Lower leg skin (tissue), 4 donors: ENCODE results near the gene NTN3. TPM values are rescaled to one million over a fixed set of nuclear protein-coding genes. Genes with fewer than 3 reads are reported as not detected.

Source experiments
- DNase-seq, 2 donors: peaks; one replicate each; pipeline ENCODE4 v3.0.0-alpha.2; 2019; ENCODE audit warnings: low spot score in 2 of 2
- H3K4me3 ChIP-seq: fragments of 200-600 bp; sonication (generic); 2 replicates; pipeline ENCODE4 v1.5.1; 2017; ENCODE audit warnings: mild to moderate bottlenecking, low read depth; ENCODE audit not compliant: poor library complexity, severe bottlenecking
- CTCF ChIP-seq, 3 donors: fragments of 450-650 bp; IDR thresholded peaks; one replicate each; pipeline ENCODE4 v1.5.1; 2016; ENCODE audit warnings: antibody characterized with exemption in 3 of 3, mild to moderate bottlenecking in 3 of 3, moderate library complexity in 2 of 3
- POLR2A ChIP-seq, 2 donors: fragments of 450-650 bp; IDR thresholded peaks; one replicate each; pipeline ENCODE4 v1.6.1; 2016 to 2017; ENCODE audit warnings: antibody characterized with exemption in 2 of 2, mild to moderate bottlenecking in 1 of 2, moderate library complexity in 1 of 2
- WGBS, 2 donors: methylation state at CpG; one replicate each; pipeline ENCODE4 v1.1.5; 2018; 5-methylcytosine and 5-hydroxymethylcytosine counted together
- intact Hi-C: fragments of 100-400 bp; cut with DNase I; formaldehyde crosslinking; loops from one replicate; pipeline ENCODE4 v1.15.0; 2023; ENCODE audit warnings: low total_unique reads
- total RNA-seq, 4 donors: library from RNA; depleted of rRNA; stranded (reverse); fragments of >200 nt; gene quantifications; one replicate each; pipeline ENCODE4 v1.1.0, GENCODE V29; 2016

Gene NTN3
- total RNA-seq, 4 donors from 2014 or later, result 0.45 to 0.95 TPM; not detected in 2

GRCh38 chr16:2456551-2457153, 14.4 kb upstream of the NTN3 start:
- intact Hi-C loops, result no loop called here
- WGBS, 2 donors, result 93 to 98% methylated on average over 17 to 21 of the region's 21 CpGs
- DNase-seq, result no peak
- no peak overlapping the region for H3K4me3 ChIP-seq
- no peak for TF ChIP-seq CTCF (IDR thresholded peaks at IDR 0.05)
- TF ChIP-seq POLR2A (IDR thresholded peaks at IDR 0.05), result no peak

DNA sequence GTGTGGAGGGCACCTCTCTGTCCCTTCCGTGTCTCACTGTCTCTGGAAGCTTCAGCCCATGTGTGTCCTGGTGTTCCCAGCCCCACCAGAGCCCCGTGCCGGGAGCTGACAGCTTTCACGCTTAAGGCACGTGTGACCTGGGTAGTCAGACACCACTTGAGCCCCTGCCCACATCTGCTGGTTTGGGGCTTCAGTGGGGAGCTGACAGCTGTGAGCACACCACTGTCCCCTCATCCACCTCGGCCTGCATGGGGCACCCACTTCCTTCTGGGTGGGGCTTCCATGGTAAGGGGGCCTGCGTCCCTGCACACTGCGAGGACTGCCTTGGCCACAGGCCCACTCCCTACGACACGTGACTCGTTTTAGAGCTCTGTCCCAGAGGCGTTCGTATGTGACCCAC, 13.8 kb upstream of the NTN3 start:
- WGBS, 2 donors, result 65 to 75% methylated on average over 13 of the region's 13 CpGs
- TF ChIP-seq CTCF (IDR thresholded peaks at IDR 0.05), result no peak
- no peak for TF ChIP-seq POLR2A (IDR thresholded peaks at IDR 0.05)
- intact Hi-C loops, result no loop called here
- no peak for DNase-seq
- no peak overlapping the region for H3K4me3 ChIP-seq

DNA sequence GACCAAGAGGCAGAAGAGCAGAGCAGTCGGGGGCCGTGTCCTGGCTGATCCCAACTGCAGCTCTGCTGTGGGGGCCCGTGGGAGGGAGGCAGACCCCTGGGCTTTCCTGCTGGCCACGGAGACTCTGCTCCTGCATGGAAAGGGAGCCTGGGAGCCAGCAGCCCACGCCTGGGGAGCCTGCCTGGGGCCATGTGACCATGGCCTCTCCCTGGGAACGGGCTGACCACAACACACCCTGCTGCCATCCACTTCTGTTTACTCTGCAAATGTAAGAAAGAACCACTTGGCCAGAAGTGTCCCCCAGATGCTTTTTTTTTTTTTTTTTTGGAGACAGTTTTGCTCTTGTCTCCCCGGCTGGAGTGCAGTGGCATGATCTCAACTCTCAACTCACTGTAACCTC, 13.2 kb upstream of the NTN3 start:
- no peak overlapping the region for H3K4me3 ChIP-seq
- DNase-seq, result no peak
- 75 to 86% methylated on average over 6 to 7 of the region's 7 CpGs for WGBS, 2 donors
- TF ChIP-seq CTCF (IDR thresholded peaks at IDR 0.05) (no peak), POLR2A (IDR thresholded peaks at IDR 0.05) (no peak)
- intact Hi-C loops, result no loop called here

DNA sequence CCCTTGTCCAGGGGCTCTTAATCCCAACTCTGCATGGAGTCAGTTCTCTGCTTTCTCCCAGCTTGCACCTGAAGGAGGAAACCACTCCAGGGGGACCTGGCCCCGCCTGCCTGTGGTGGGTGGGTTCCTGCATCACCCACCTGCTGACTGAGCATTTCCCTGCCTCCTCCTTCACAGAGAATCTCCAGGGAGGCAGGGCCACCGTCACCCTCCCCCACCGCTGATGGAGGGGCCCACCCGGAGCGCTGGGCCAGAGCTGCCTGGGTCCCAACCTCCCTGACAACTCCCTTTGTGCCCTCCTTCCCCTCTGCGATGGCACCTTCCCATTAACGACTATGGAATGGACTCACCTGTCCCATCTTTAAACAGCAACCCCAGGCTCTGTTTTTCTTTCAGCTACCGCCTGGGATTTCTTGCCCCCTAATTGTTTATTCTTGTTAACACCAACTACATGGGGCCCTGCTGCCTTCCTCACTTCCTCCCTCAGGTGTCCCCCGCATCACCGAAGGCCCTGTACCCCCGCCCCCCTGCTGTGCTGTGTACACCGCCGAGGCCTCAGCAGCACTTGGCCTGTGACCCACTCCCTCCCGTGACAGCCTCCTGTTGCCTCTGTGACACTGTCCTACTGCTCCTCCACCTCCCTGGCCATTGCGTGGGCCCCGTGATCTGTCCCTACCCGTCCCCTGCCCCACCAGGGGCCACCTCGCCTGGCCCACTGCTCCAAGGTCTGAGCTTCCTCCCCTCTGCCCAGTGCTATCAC, 12.0 kb upstream of the NTN3 start:
- DNase-seq, result peak in 1 of 2 donors; percentile 83
- TF ChIP-seq POLR2A (IDR thresholded peaks at IDR 0.05), result no peak
- no peak for TF ChIP-seq CTCF (IDR thresholded peaks at IDR 0.05)
- 18 to 29% methylated on average over 18 of the region's 18 CpGs for WGBS, 2 donors
- H3K4me3 ChIP-seq, result peak overlapping the region; percentile 19
- intact Hi-C loops, result no loop called here

DNA sequence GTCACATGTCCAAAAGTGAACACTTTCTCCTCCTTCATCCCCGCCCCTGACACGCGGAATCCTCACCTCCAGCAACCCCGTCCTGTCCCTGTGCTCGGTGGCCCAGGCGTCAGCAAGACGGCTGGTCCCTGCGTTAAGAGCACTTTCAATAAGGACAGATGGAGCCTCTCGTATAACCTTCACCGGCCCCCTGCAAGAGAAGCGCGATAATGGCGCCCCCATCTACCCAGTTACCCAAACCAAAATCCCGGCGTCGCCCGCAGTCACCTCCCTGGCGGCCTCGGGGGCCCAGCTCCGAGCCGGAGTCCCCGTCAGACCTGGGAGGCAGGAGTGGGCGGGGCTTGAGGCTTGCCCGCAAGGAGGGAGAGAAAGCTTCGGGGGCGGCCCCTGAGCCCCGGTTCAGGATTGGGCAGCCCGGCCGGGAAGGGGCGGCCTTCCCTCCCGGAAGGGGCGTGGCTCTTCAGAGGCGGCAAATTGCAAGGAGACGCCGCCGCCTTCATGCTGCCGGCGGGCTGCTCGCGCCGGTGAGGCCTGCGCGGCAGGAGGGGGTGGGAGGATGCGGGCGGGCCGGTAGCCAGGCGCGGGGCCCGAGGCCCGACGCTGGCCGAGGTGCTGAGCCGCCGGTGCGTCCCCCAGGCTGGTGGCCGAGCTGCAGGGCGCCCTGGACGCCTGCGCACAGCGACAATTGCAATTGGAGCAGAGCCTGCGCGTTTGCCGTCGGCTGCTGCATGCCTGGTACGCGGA, 11.3 kb upstream of the NTN3 start, which contains the start of gene TEDC2:
TSS of gene TEDC2 (plus strand) at position 463 of the 744 bp plus-strand sequence. CDS start at position 499, 36 bp downstream.
- DNase-seq, result peak; percentile 94 to 99
- H3K4me3 ChIP-seq, result peak within 1 kb of the TSS; percentile 19
- intact Hi-C loops, result no loop called here
- TF ChIP-seq POLR2A (IDR thresholded peaks at IDR 0.05) (no peak), CTCF (IDR thresholded peaks at IDR 0.05) (no peak)
- 1% methylated on average over 48 to 50 of the region's 66 CpGs for WGBS, 2 donors
